Osteoblast (primary cell): ENCODE measurements around the gene EN1. TPM values are rescaled to one million over a fixed set of nuclear protein-coding genes. Genes with fewer than 3 reads are reported as not detected.

ENCODE experiments used
- DNase-seq: peaks from one replicate; pipeline ENCODE4 v3.0.0; 2011; ENCODE audit warnings: low spot score, mixed read lengths; ENCODE audit not compliant: insufficient read length; ENCODE audit errors: missing footprints
- H2AFZ ChIP-seq: 2 replicates; pipeline ENCODE4 v1.6.0; 2011; ENCODE audit warnings: mild to moderate bottlenecking, low read length
- H3K27ac ChIP-seq: 2 replicates; pipeline ENCODE4 v1.5.1; 2011; ENCODE audit warnings: mild to moderate bottlenecking, low read depth, low read length, moderate library complexity
- H3K27me3 ChIP-seq: 2 replicates; pipeline ENCODE4 v1.6.0; 2012; ENCODE audit warnings: mild to moderate bottlenecking, control low read depth, inconsistent platforms, low read length, moderate library complexity; ENCODE audit not compliant: insufficient read depth
- H3K36me3 ChIP-seq: 2 replicates; pipeline ENCODE4 v1.5.1; 2011; ENCODE audit warnings: mild to moderate bottlenecking, low read length, control low read depth, moderate library complexity; ENCODE audit not compliant: insufficient read depth
- H3K4me1 ChIP-seq: 2 replicates; pipeline ENCODE4 v1.5.1; 2011; ENCODE audit warnings: mild to moderate bottlenecking, low read length, control low read depth, moderate library complexity; ENCODE audit not compliant: insufficient read depth
- H3K4me2 ChIP-seq: 2 replicates; pipeline ENCODE4 v1.6.0; 2011; ENCODE audit warnings: mild to moderate bottlenecking, low read length; ENCODE audit not compliant: insufficient read depth
- H3K4me3 ChIP-seq: fragments of 200-600 bp; sonication (generic); 3 replicates; pipeline ENCODE4 v1.5.1; 2012; ENCODE audit warnings: mild to moderate bottlenecking, low read length, inconsistent platforms; ENCODE audit not compliant: insufficient read depth
- H3K79me2 ChIP-seq: 2 replicates; pipeline ENCODE4 v1.6.0; 2012; ENCODE audit warnings: mild to moderate bottlenecking, low read length, control low read depth, inconsistent platforms; ENCODE audit not compliant: insufficient read depth
- H3K9me3 ChIP-seq: 2 replicates; pipeline ENCODE4 v1.5.1; 2011; ENCODE audit warnings: low read depth, low read length, control low read depth
- H4K20me1 ChIP-seq: 2 replicates; pipeline ENCODE4 v1.6.0; 2012; ENCODE audit warnings: mild to moderate bottlenecking, low read length, control low read depth; ENCODE audit not compliant: insufficient read depth
- total RNA-seq: library from RNA; depleted of rRNA; stranded (reverse); fragments of >200 nt; gene quantifications from 2 replicates; pipeline ENCODE4 v1.2.3, GENCODE V29; 2012
- TF ChIP-seq, protein P1 (sequence below): IDR thresholded peaks from 2 replicates; pipeline ENCODE4 v1.5.1; 2011; ENCODE audit warnings: mild to moderate bottlenecking, low read depth, low read length, moderate library complexity; ENCODE audit errors: extremely low read depth

EN1 gene
- total RNA-seq, 1 donor = 0.72 TPM

DNA sequence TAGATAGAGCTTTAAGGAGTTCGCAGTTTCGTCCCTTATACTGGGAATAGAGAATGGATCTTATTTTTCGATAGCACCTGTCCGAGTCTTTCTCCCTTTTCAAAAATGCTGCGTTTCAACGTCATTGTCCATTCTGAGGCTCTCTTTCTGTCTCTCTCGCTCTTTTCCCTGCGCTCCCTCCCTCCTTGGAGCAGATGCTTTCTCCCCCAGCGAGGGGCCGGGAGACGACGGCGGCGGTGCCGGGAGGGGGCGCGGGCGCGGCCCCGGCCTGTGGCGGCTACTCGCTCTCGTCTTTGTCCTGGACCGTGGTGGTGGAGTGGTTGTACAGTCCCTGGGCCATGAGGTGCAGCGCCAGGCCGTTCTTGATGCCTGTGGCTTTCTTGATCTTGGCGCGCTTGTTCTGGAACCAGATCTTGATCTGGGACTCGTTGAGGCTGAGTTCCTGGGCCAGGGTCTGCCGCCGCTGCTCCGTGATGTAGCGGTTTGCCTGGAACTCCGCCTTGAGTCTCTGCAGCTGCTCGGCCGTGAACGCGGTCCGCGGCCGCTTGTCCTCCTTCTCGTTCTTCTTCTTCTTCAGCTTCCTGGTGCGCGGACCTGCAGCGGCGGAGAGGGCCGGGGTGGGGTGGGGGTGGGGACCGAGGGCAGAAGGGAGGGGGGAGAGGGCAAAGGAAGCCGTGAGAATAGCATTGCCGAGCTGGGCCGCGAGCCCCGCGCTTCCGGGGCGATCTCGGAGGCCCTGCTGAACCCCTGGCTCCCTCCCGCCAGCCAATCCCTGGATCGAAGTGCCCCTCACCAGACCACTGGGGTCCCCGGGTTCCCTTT is 4.6 kb downstream of the EN1 start:
- Histone ChIP-seq H4K20me1 (no peaks in the 10 kb centered on the region), H3K4me1 (no peaks in the 10 kb centered on the region), H3K9me3 (no peaks in the 10 kb centered on the region), H3K79me2 (peaks cover 4% of the 10 kb centered on the region), H3K36me3 (no peaks in the 10 kb centered on the region), H3K4me3 (no peak overlapping the region), H3K4me2 (no peak overlapping the region), H2AFZ (no peak overlapping the region), H3K27me3 (peaks cover 65% of the 10 kb centered on the region), H3K27ac (no peak overlapping the region)
- peak; percentile 86 for DNase-seq
- TF ChIP-seq, protein P1, sequence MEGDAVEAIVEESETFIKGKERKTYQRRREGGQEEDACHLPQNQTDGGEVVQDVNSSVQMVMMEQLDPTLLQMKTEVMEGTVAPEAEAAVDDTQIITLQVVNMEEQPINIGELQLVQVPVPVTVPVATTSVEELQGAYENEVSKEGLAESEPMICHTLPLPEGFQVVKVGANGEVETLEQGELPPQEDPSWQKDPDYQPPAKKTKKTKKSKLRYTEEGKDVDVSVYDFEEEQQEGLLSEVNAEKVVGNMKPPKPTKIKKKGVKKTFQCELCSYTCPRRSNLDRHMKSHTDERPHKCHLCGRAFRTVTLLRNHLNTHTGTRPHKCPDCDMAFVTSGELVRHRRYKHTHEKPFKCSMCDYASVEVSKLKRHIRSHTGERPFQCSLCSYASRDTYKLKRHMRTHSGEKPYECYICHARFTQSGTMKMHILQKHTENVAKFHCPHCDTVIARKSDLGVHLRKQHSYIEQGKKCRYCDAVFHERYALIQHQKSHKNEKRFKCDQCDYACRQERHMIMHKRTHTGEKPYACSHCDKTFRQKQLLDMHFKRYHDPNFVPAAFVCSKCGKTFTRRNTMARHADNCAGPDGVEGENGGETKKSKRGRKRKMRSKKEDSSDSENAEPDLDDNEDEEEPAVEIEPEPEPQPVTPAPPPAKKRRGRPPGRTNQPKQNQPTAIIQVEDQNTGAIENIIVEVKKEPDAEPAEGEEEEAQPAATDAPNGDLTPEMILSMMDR = no peak

DNA sequence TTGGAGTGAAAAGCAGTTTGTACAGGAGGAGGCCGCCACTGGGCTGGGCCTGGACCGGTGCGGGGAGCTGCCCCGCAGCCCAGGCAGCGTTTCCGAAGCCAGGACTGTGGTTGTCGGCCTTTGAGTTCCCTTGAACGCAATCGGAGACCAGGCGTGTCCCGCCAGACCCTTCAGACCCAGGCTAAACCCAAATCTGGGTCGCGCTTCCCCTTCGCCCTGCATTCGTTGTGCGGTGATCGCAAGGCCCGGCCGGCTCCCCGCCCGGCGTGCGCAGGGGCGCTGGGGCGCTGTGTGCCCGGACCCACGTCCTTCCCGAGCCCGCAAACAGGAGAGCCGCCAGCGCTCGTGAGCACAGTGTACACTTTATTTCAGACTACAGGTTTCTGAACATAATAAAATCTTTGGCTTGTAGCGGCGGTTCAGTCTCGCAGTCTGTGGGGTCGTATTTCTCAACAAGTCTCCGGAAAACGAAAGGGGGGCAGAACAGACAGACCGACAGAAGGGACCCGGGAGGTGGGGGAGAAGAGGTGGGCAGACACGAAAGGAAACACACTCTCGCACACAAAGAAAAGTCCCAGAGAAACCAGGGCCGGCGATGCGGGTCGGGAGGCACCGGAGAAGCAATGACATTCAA is 5.5 kb downstream of the EN1 start:
- Histone ChIP-seq H3K36me3 (no peaks in the 10 kb centered on the region), H2AFZ (no peak overlapping the region), H3K4me2 (no peak overlapping the region), H3K79me2 (peaks cover 4% of the 10 kb centered on the region), H3K4me1 (no peaks in the 10 kb centered on the region), H3K9me3 (no peaks in the 10 kb centered on the region), H3K4me3 (no peak overlapping the region), H4K20me1 (no peaks in the 10 kb centered on the region), H3K27ac (no peak overlapping the region), H3K27me3 (peaks cover 62% of the 10 kb centered on the region)
- TF ChIP-seq, protein P1 = no peak
- DNase-seq = peak; percentile 69

DNA sequence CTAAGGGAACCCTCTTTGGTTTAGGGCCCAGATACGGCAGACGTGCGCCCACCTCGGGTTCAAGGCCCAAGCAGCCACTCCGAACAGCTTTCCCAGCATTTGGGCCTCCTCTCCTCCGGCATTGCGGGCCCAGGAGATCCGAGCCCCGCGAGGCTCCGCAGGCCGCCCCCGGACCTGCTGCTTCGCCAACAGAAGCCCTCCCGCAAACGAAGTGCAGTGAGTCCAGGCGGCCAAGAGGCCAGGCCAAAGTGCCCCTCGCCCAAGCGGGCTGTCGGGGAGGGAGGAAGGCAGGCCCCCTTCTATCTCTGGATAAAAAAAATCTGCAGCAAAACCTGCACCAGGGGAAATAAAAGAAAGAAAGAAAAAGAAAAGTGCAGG is 6.0 kb downstream of the EN1 start:
- Histone ChIP-seq H3K4me3 (no peak overlapping the region), H3K27me3 (peaks cover 68% of the 10 kb centered on the region), H3K4me1 (no peaks in the 10 kb centered on the region), H2AFZ (no peak overlapping the region), H3K36me3 (no peaks in the 10 kb centered on the region), H3K9me3 (no peaks in the 10 kb centered on the region), H3K4me2 (no peak overlapping the region), H4K20me1 (no peaks in the 10 kb centered on the region), H3K27ac (no peak overlapping the region), H3K79me2 (peaks cover 4% of the 10 kb centered on the region)
- TF ChIP-seq, protein P1 = no peak
- DNase-seq = no peak

DNA sequence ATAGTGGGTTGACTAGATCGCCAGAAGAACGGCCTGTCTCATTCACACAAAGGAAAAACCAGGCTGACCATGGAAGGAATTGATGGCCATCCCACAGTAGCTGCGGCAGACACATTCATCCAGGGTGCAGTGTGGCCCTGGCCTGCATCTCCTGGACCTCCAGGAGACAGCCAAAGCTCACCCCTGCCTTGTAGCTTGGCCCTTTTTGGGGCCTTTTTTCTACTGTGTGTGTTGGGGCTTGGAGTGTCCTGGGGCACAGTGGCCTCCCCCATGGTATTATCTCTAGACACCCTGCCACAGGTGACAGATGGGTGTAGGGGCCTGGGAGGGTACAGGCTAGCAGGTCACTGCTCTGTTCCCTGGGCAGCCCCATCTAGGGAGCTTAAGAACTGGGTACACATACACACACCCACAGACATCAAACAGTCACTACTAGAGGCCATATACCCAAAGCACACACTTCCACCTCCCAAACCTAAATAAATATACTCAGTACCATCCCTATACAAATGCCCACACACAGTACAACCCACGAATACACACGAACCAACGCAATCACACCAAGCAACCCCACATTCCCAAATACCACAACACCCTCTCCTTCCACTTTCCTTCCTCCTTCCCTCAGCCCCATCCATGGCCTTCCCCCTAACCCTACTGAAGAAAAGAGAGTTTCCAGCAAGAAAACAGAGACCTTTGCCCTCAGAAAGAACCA is 8.6 kb downstream of the EN1 start:
- H3K79me2 ChIP-seq = no peaks in the 10 kb centered on the region
- peaks cover 3% of the 10 kb centered on the region for H3K4me1 ChIP-seq
- TF ChIP-seq, protein P1 = no peak
- no peaks in the 10 kb centered on the region for H4K20me1 ChIP-seq
- H3K27me3 ChIP-seq = peaks cover 67% of the 10 kb centered on the region
- peak; percentile 66 for DNase-seq
- no peaks in the 10 kb centered on the region for H3K36me3 ChIP-seq
- no peak overlapping the region for H3K4me3 ChIP-seq
- no peaks in the 10 kb centered on the region for H3K9me3 ChIP-seq
- H2AFZ ChIP-seq = no peak overlapping the region
- no peak overlapping the region for H3K27ac ChIP-seq
- no peak overlapping the region for H3K4me2 ChIP-seq
